A549 (cell line): ENCODE measurements around the gene NIPAL1. TPM values are rescaled to one million over a fixed set of nuclear protein-coding genes. Genes with fewer than 3 reads are reported as not detected.

Experiments
- ATAC-seq, 2 experiments: fragments of 200-7000 bp in 1 of 2; fragments of >200 bp in 1 of 2; cut with Nextera tagmentation in 1 of 2; cut with Tn5 transposase in 1 of 2; 3 replicates each; pipeline versions ENCODE4 v1.8.0 to v1.9.1; 2018 to 2020; ENCODE audit warnings: mild to moderate bottlenecking in 1 of 2, moderate library complexity in 1 of 2
- CTCF ChIA-PET: fragments of 300-600 bp; sonication (Branson Sonifier 250); formaldehyde crosslinking; extraction: SDS; loops from one replicate; lab custom pipeline; 2021; ENCODE audit warnings: antibody characterized with exemption, inconsistent platforms; lab: Yijun Ruan, JAX
- POLR2A ChIA-PET: fragments of 350-600 bp; formaldehyde crosslinking; extraction: SDS; loops from one replicate; lab custom pipeline; 2021; ENCODE audit warnings: antibody characterized with exemption, inconsistent platforms; lab: Yijun Ruan, JAX
- DNase-seq, 2 experiments: peaks; one replicate each; pipeline versions ENCODE4 v3.0.0 to v3.0.0-alpha.2; 2011 to 2016; ENCODE audit warnings: low read depth in 1 of 2, low spot score in 1 of 2
- FAIRE-seq: peaks from 2 replicates; lab custom pipeline; 2011; peaks lifted over from hg19 to GRCh38; lab: Jason Lieb, UNC
- H3K27ac ChIP-seq, 2 experiments: fragments of >200 bp; sonication (Bioruptor Twin); formaldehyde crosslinking; 3 replicates each; pipeline ENCODE4 v1.5.1; 2016 to 2017
- H3K4me1 ChIP-seq: fragments of >200 bp; sonication (Bioruptor Twin); formaldehyde crosslinking; 3 replicates; pipeline ENCODE4 v1.6.1; 2016
- H3K4me2 ChIP-seq: fragments of >200 bp; sonication (Bioruptor Twin); formaldehyde crosslinking; 3 replicates; pipeline ENCODE4 v1.6.1; 2016
- H3K4me3 ChIP-seq: fragments of >200 bp; sonication (Bioruptor Twin); formaldehyde crosslinking; 3 replicates; pipeline ENCODE4 v1.5.1; 2016
- H3K9me3 ChIP-seq: fragments of >200 bp; sonication (Bioruptor Twin); formaldehyde crosslinking; 3 replicates; pipeline ENCODE4 v1.6.1; 2016
- ATOH8 ChIP-seq: fragments of 250-450 bp; sonication (Bioruptor Pico); IDR thresholded peaks from 2 replicates; pipeline ENCODE4 v1.5.0; 2020; ENCODE audit warnings: low read depth, mild to moderate bottlenecking, moderate library complexity
- CBX8 ChIP-seq: fragments of 200-600 bp; sonication (generic); IDR thresholded peaks from 2 replicates; pipeline ENCODE4 v1.6.1; 2016
- CHD4 ChIP-seq: fragments of 200-600 bp; sonication (generic); IDR thresholded peaks from 2 replicates; pipeline ENCODE4 v1.6.1; 2016; ENCODE audit warnings: antibody characterized with exemption, mild to moderate bottlenecking, borderline replicate concordance
- ESRRA ChIP-seq: fragments of 150-350 bp; IDR thresholded peaks from 2 replicates; pipeline ENCODE4 v1.6.1; 2014; ENCODE audit warnings: mild to moderate bottlenecking, low read length, borderline replicate concordance
- FOSB ChIP-seq: fragments of 250-450 bp; sonication (Bioruptor Pico); IDR thresholded peaks from 2 replicates; pipeline ENCODE4 v1.5.0; 2020; ENCODE audit warnings: mild to moderate bottlenecking, moderate library complexity
- HDAC2 ChIP-seq: fragments of 200-600 bp; sonication (generic); IDR thresholded peaks from 2 replicates; pipeline ENCODE4 v1.6.1; 2016
- HOXB13 ChIP-seq: fragments of 250-450 bp; sonication (Bioruptor Pico); IDR thresholded peaks from 2 replicates; pipeline ENCODE4 v1.5.0; 2020; ENCODE audit warnings: low read depth, mild to moderate bottlenecking, moderate library complexity
- HOXB5 ChIP-seq: fragments of 250-450 bp; sonication (Bioruptor Pico); IDR thresholded peaks from 2 replicates; pipeline ENCODE4 v1.5.0; 2020; ENCODE audit warnings: mild to moderate bottlenecking, moderate library complexity
- KDM5A ChIP-seq: fragments of 200-600 bp; sonication (generic); IDR thresholded peaks from 2 replicates; pipeline ENCODE4 v1.6.1; 2016; ENCODE audit warnings: antibody characterized with exemption, mild to moderate bottlenecking
- MYC ChIP-seq: IDR thresholded peaks from 2 replicates; pipeline ENCODE4 v1.6.1; 2012; ENCODE audit warnings: mild to moderate bottlenecking, inconsistent platforms, low read length, improper control_type of control experiment, borderline replicate concordance
- NR3C1 ChIP-seq: fragments of >200 bp; sonication (Bioruptor Twin); formaldehyde crosslinking; IDR thresholded peaks from 3 replicates; pipeline ENCODE4 v1.6.1; 2017
- PBX3 ChIP-seq: IDR thresholded peaks from 2 replicates; pipeline ENCODE4 v1.6.1; 2012
- PHF8 ChIP-seq: fragments of 200-600 bp; sonication (generic); IDR thresholded peaks from 2 replicates; pipeline ENCODE4 v1.6.1; 2016; ENCODE audit warnings: low read depth, mild to moderate bottlenecking, antibody characterized with exemption, moderate library complexity, borderline replicate concordance
- RFX5 ChIP-seq: fragments of 450-650 bp; IDR thresholded peaks from 2 replicates; pipeline ENCODE4 v1.7.1; 2014; ENCODE audit warnings: antibody characterized with exemption, mild to moderate bottlenecking, moderate library complexity
- USF2 ChIP-seq: fragments of 450-650 bp; IDR thresholded peaks from 2 replicates; pipeline ENCODE4 v1.6.1; 2014; ENCODE audit warnings: antibody characterized with exemption
- ZFP36 ChIP-seq: fragments of 450-650 bp; IDR thresholded peaks from 2 replicates; pipeline ENCODE4 v1.6.1; 2014; ENCODE audit warnings: borderline replicate concordance; ENCODE audit not compliant: partially characterized antibody
- WGBS: methylation state at CpG from one replicate; pipeline ENCODE4 v1.1.6; 2017; ENCODE audit errors: missing lambda C conversion rate; 5-methylcytosine and 5-hydroxymethylcytosine counted together
- polyA plus RNA-seq, 4 experiments: library from polyadenylated mRNA; depleted of rRNA in 3 of 4; stranded (reverse); fragments of >200 nt; fragmentation: RNase III in 1 of 4; extraction: RNeasy Plus Mini Kit Qiagen cat#74134 plus additional on column Dnase treatment in 1 of 4; gene quantifications; 2 replicates in 3 of 4; 3 replicates in 1 of 4; pipeline ENCODE4 v1.2.3, GENCODE V29; 2011 to 2017
- TF ChIP-seq, protein P1 (sequence below): fragments of 200-600 bp; sonication (generic); IDR thresholded peaks from 2 replicates; pipeline ENCODE4 v1.6.1; 2016; ENCODE audit warnings: antibody characterized with exemption, mild to moderate bottlenecking, moderate library complexity

NIPAL1 gene
- polyA plus RNA-seq, 2 of the 4 experiments (the other 2 are of a cell fraction): 0.41 to 0.47 TPM

GRCh38 chr4:48074657-48075056 lies 58.1 kb downstream of the NIPAL1 start:
- WGBS: 77% methylated on average over 1 of the region's 1 CpG
- Histone ChIP-seq H3K4me2 (no peak overlapping the region), H3K4me1 (peaks cover 3% of the 10 kb centered on the region), H3K27ac (no peak overlapping the region), H3K4me3 (no peak overlapping the region), H3K9me3 (no peaks in the 10 kb centered on the region)
- ATAC-seq (no peak), DNase-seq (no peak), FAIRE-seq (no peak)
- ChIA-PET CTCF (interaction anchor here (1.0 kb wide), 1 partner anchor 58 kb away, joined by 3 read pairs; the partner anchor contains the start of genes CNGA1 and NIPAL1), POLR2A (no interaction called here)
- no peak for TF ChIP-seq ZFP36

GRCh38 chr4:48078425-48078824 lies 61.9 kb downstream of the NIPAL1 start:
- ATAC-seq (no peak), DNase-seq (no peak), FAIRE-seq (no peak)
- H3K27ac ChIP-seq: no peak overlapping the region
- TF ChIP-seq FOSB: no peak
- no peak for TF ChIP-seq ATOH8
- no peak for TF ChIP-seq CBX8
- TF ChIP-seq HDAC2: no peak
- TF ChIP-seq HOXB13 (CRISPR knock-in tag): no peak
- no peak for TF ChIP-seq ESRRA
- no peak for TF ChIP-seq KDM5A
- TF ChIP-seq ZFP36: no peak
- TF ChIP-seq CHD4: no peak
- TF ChIP-seq PHF8: no peak
- no peak for TF ChIP-seq NR3C1
- TF ChIP-seq, protein P1, sequence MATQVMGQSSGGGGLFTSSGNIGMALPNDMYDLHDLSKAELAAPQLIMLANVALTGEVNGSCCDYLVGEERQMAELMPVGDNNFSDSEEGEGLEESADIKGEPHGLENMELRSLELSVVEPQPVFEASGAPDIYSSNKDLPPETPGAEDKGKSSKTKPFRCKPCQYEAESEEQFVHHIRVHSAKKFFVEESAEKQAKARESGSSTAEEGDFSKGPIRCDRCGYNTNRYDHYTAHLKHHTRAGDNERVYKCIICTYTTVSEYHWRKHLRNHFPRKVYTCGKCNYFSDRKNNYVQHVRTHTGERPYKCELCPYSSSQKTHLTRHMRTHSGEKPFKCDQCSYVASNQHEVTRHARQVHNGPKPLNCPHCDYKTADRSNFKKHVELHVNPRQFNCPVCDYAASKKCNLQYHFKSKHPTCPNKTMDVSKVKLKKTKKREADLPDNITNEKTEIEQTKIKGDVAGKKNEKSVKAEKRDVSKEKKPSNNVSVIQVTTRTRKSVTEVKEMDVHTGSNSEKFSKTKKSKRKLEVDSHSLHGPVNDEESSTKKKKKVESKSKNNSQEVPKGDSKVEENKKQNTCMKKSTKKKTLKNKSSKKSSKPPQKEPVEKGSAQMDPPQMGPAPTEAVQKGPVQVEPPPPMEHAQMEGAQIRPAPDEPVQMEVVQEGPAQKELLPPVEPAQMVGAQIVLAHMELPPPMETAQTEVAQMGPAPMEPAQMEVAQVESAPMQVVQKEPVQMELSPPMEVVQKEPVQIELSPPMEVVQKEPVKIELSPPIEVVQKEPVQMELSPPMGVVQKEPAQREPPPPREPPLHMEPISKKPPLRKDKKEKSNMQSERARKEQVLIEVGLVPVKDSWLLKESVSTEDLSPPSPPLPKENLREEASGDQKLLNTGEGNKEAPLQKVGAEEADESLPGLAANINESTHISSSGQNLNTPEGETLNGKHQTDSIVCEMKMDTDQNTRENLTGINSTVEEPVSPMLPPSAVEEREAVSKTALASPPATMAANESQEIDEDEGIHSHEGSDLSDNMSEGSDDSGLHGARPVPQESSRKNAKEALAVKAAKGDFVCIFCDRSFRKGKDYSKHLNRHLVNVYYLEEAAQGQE: no peak
- no peak for TF ChIP-seq HOXB5 (CRISPR knock-in tag)
- TF ChIP-seq PBX3: no peak
- no peak for TF ChIP-seq RFX5
- no peak for TF ChIP-seq USF2
- TF ChIP-seq MYC: no peak
- peaks cover 23% of the 10 kb centered on the region for H3K4me1 ChIP-seq
- H3K4me3 ChIP-seq: no peak overlapping the region
- H3K4me2 ChIP-seq: no peak overlapping the region
- H3K9me3 ChIP-seq: no peaks in the 10 kb centered on the region
- WGBS: 70% methylated on average over 2 of the region's 2 CpGs
- ChIA-PET CTCF (no interaction called here), POLR2A (no interaction called here)
